Type B pancreatic cell (in vitro differentiated cells): ENCODE measurements around the gene RBM26. TPM values are rescaled to one million over a fixed set of nuclear protein-coding genes. Genes with fewer than 3 reads are reported as not detected.

Experiments
- DNase-seq: peaks from one replicate; pipeline ENCODE4 v3.0.0; 2021; ENCODE audit warnings: mixed read lengths; ENCODE audit not compliant: unreplicated experiment; ENCODE audit errors: extremely low spot score
- H3K27ac Mint-ChIP-seq: 2 replicates; pipeline ENCODE4 v1.8.0; 2021; ENCODE audit warnings: mild to moderate bottlenecking, mixed read lengths
- H3K27me3 Mint-ChIP-seq: 2 replicates; pipeline ENCODE4 v1.8.0; 2021; ENCODE audit warnings: mixed read lengths
- H3K36me3 Mint-ChIP-seq: 2 replicates; pipeline ENCODE4 v1.8.0; 2021; ENCODE audit warnings: mixed read lengths
- H3K4me1 Mint-ChIP-seq: one replicate; pipeline ENCODE4 v1.8.0; 2021; ENCODE audit warnings: mixed read lengths; ENCODE audit not compliant: unreplicated experiment
- H3K4me3 Mint-ChIP-seq: 2 replicates; pipeline ENCODE4 v1.8.0; 2021; ENCODE audit warnings: mild to moderate bottlenecking, mixed read lengths
- H3K9me3 Mint-ChIP-seq: 2 replicates; pipeline ENCODE4 v1.8.0; 2021; ENCODE audit warnings: mixed read lengths
- CTCF ChIP-seq: fragments of 200-600 bp; sonication (generic); conservative IDR thresholded peaks from 2 replicates; pipeline ENCODE4 v1.5.0; 2021; ENCODE audit warnings: antibody characterized with exemption, mild to moderate bottlenecking
- total RNA-seq: library from RNA; stranded (reverse); gene quantifications from 2 replicates; pipeline ENCODE4 v1.2.1, GENCODE V29; 2021; ENCODE audit warnings: low replicate concordance

RBM26 gene
- total RNA-seq, 1 donor from 2014 or later = 66.9 TPM

GRCh38 chr13:79402679-79403078 is 3.4 kb downstream of the RBM26 start:
- Mint-ChIP-seq H3K27ac (peak overlapping the region; percentile 1), H3K4me1 (peaks cover 34% of the 10 kb centered on the region), H3K4me3 (no peak overlapping the region), H3K27me3 (no peaks in the 10 kb centered on the region), H3K36me3 (peaks cover 35% of the 10 kb centered on the region), H3K9me3 (no peaks in the 10 kb centered on the region)
- no peak for DNase-seq
- TF ChIP-seq CTCF = no peak

- Mint-ChIP-seq H3K9me3 (no peaks in the 10 kb centered on the region), H3K36me3 (peaks cover 35% of the 10 kb centered on the region), H3K4me3 (no peak overlapping the region), H3K4me1 (peaks cover 30% of the 10 kb centered on the region), H3K27ac (peak overlapping the region; percentile 1), H3K27me3 (no peaks in the 10 kb centered on the region)
- TF ChIP-seq CTCF = no peak
- DNase-seq = no peak
Measured at GRCh38 chr13:79402074-79402635, 3.9 kb downstream of the RBM26 start.

- H3K9me3 Mint-ChIP-seq = no peaks in the 10 kb centered on the region
- H3K36me3 Mint-ChIP-seq = peaks cover 38% of the 10 kb centered on the region
- TF ChIP-seq CTCF = no peak
- peak overlapping the region; percentile 50 for H3K27ac Mint-ChIP-seq
- DNase-seq = no peak
- H3K27me3 Mint-ChIP-seq = no peaks in the 10 kb centered on the region
- peak overlapping the region; percentile 64 for H3K4me3 Mint-ChIP-seq
- H3K4me1 Mint-ChIP-seq = peaks cover 24% of the 10 kb centered on the region
Measured at GRCh38 chr13:79401259-79402070, 4.6 kb downstream of the RBM26 start.

- Mint-ChIP-seq H3K9me3 (peaks cover 5% of the 10 kb centered on the region), H3K4me1 (peaks cover 28% of the 10 kb centered on the region), H3K36me3 (peaks cover 57% of the 10 kb centered on the region), H3K27me3 (no peaks in the 10 kb centered on the region), H3K4me3 (no peak overlapping the region), H3K27ac (peak overlapping the region; percentile 40)
- TF ChIP-seq CTCF = no peak
- no peak for DNase-seq
Measured at GRCh38 chr13:79398915-79399314, 7.1 kb downstream of the RBM26 start.

- TF ChIP-seq CTCF = no peak
- Mint-ChIP-seq H3K27me3 (no peaks in the 10 kb centered on the region), H3K36me3 (peaks cover 60% of the 10 kb centered on the region), H3K4me1 (peaks cover 34% of the 10 kb centered on the region), H3K9me3 (peaks cover 5% of the 10 kb centered on the region), H3K27ac (no peak overlapping the region), H3K4me3 (no peak overlapping the region)
- no peak for DNase-seq
Measured at GRCh38 chr13:79398127-79398526, 7.9 kb downstream of the RBM26 start.
